Measurements from ENCODE around the gene LYRM9.
A peak's percentile ranks its signal among the peaks of the same experiment; 100 is the strongest.
"Not testable (repeated sequence)": the region's sequence is repeated elsewhere in the genome, so short reads cannot be mapped to it uniquely, and the experiment has no call there.

The LYRM9 gene

DNA sequence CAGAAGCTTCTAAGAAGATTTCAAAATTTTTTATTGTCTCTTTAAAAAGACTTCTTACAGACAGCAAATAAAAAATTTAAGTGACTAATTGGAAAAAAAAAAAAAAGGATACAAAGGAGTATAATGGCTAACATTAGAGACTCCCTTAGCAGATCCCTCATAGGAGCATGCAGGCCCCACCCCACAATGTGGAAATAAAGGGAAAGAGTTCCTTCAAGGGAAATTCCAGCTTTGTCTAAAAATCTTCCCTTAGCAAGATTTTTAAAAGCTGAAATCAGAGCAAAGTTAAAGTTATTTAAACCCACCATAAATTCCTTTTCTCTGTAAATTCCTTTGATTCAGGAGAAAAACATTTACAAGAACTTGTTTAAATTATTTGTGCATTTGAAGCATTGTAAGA, 60.3 kb downstream of the LYRM9 start:
- FAIRE-seq (no peak), DNase-seq (ENCODE audit: insufficient read length) (no peak)
- TF ChIP-seq POLR2A (IDR thresholded peaks at IDR 0.05; ENCODE audit: low read depth, low read length): no peak
- no peak for TF ChIP-seq POLR2AphosphoS5 (IDR thresholded peaks at IDR 0.05; ENCODE audit: low read depth, low read length)
- no peak for TF ChIP-seq TAF1 (IDR thresholded peaks at IDR 0.05; ENCODE audit: borderline replicate concordance, low read depth, low read length)

DNA sequence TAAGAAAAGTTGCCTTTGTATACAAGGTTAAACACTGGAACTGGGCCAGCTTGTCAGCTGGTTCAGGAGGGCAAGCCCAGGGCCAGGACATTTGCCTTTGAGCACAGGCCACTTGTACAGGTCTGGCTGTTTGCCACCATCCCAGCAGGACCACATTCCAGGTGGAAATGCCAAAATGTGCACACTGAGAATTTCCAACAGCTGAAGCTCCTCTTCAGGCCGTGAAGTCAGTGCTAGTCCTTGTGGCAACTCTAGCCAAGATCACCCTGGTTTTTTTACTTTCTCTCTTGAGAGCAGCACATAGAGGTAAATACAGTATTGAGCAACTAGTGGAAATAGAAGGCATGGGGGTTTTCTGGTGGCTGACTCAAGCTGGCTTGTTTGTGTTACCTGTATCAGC, 63.3 kb downstream of the LYRM9 start:
- FAIRE-seq: peak; percentile 91
- not testable (repeated sequence) for DNase-seq (ENCODE audit: insufficient read length)

DNA sequence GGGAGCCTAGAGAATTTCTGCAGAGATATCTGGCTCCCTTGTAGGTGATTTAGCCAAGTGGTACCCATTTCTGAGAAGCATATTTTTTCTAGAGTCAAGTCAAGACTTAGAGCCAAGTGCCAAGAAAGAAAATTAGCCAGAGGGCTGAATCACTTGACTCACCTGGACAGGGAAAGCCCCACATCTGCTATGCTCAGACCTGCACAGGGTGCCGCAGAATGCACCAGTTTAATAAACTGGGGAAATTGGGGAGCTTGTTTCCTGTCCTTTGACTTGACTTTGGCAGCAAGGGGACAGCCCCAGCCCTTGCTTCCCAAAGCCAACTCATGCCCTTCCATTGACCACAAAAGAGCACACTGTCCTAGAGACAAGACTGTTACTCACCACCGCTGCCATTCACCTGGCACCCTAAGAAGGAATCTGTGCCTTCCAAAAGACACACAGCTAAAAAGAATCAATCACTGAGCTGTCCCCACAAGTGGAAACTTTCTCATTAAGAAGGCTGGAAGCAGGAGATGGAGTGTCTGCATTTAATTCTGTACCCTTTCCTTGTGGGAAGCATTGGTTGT, 63.9 kb downstream of the LYRM9 start:
- peak; percentile 68 for FAIRE-seq
- DNase-seq (ENCODE audit: insufficient read length): not testable (repeated sequence)
